HG02981 (cell line): ENCODE results near the gene ENOX2.
"Not testable (repeated sequence)": the region's sequence is repeated elsewhere in the genome, so short reads cannot be mapped to it uniquely, and the experiment has no call there.

Experiments
- ATAC-seq: cut with Tn5 transposase; IDR thresholded peaks from one replicate; pipeline ENCODE4 v1.9.1; 2021; ENCODE audit warnings: mild to moderate bottlenecking, moderate library complexity; ENCODE audit not compliant: unreplicated experiment

Gene ENOX2

DNA sequence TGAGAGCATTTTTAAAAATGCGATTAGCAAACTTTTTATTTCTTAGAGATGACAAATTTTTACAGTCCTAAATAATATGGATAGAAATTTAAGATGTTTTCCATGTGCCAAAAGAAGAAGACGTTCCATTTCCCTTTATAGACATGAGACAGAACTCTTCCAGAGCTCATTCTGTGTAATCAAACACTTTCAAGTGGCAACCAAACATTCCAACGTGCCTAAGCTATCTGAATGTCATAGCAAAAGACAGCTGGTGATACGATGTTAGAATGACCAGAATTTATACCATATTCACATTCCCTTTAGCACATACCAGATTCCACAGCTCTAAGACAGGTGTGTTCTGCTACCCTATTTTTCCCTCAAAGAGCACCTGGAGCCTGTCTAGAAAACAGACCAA, 133.2 kb downstream of the ENOX2 start:
- ATAC-seq = no peak

DNA sequence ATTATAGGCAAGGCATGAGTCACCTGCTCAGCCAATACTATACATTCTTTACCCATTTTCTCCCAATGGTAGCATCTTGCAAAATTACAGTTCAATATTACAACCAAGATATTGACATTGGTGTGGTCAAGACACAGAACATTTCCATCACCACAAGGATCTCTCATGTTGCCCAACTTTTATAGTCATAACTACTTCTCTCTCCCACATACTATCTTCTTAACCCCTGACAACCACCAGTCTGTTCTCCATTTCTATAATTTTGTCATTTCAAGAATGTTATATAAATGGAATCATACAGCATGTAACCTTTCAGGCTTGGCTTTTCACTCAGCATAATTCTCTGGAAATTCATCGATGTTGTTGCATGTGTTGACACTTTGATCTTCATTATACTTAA, 144.9 kb downstream of the ENOX2 start:
- ATAC-seq = no peak

DNA sequence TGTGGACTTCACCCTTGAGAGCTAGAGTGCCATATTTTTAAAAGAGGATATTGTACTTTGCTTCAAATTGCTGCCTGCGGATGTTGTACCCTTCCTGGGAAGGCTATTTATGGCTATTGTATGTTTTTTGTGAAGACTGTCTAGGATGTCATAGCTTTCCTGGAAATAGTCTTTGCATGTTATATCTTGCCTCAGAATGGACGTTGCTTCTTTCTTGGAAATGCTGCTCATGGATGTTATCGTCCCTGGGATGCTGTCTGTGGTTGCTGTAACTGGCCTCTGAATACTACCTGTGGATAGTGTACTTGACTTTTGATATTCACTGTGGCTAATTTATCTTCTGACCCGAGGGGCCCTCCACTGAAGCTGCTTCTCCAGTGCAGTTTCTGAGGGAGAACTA, 146.8 kb downstream of the ENOX2 start:
- no peak for ATAC-seq

DNA sequence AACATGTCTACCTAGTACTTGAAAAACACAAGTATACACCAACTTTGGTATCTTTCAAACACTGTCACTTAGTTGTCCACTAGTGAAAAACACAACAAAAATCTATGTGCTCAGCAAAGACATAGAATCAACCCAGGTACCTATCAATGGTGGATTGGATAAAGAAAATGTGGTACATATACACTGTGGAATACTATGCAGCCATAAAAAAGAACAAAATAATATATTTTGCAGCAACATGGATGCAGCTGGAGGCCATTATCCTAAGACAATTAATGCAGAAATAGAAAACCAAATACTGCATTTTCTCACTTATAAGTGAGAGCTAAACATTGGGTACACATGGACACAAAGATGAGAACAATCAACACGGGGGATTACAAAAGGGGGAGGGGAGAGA, 148.7 kb downstream of the ENOX2 start:
- no peak for ATAC-seq

DNA sequence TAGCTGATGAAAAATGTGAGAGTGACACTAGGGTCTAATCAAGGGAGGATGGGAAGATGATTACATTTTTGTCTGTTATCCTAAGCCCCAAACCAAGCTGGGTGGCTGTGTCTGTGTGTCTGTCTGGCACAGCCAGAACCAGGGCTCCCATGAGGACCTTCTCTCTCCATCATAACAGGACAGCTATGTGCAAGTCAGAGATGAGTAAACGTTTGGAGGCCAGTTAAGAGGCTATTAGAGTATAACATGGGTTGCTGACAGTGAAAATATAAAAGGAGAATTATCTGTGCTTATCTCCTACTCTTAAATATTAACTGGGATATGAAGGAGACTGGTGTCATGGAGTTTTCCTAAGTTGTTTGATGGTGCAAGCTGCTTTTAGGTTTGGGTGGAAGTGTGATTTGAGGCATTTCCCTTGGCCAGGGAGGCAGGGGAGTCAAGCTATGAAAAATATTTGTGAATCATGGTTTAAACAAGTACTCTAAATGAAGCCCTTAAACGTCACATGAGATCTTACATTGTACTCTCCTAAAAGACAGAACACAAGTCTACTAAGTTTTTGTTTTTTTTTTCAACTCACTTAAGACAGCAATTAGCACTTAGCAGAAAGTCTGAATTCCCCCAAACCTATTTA, 156.2 kb downstream of the ENOX2 start:
- no peak for ATAC-seq

DNA sequence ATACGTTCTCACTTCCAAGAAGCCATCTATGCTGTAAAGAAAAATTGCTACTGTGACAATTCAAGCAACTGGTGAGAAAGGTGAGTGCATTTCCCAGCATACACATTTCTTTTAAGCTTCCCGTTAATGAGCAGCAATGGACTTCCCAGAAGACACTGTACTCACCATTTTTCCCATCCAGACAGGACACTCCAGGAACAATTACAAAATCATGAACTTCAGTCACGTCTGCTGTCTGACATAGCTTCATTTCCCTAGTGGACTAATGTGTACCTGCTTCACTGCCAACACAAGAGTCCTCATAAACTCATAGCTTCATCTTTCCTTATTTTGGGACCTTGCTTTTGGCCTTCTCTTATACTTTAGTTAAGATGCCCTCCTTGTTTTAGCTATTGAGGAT, 156.9 kb downstream of the ENOX2 start:
- ATAC-seq = no peak

DNA sequence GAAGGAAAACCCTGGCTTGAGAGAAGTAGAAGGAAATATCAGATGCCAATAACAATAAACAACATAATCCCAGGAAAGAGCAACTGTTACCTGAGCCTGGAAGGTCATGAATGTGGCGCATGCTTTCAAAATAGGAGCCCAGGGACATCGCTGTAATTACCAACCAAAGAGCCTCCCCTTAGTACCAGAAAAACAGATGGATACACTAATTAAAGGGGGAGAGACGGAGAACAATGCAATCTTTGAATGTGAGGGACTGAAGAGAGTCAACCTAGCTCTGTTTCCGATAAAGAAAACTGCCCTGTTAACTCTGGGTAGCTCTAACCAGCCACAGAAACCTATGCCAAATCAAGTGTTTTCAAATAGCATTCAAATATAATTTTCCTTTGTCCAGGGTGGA, 161.4 kb downstream of the ENOX2 start:
- no peak for ATAC-seq

DNA sequence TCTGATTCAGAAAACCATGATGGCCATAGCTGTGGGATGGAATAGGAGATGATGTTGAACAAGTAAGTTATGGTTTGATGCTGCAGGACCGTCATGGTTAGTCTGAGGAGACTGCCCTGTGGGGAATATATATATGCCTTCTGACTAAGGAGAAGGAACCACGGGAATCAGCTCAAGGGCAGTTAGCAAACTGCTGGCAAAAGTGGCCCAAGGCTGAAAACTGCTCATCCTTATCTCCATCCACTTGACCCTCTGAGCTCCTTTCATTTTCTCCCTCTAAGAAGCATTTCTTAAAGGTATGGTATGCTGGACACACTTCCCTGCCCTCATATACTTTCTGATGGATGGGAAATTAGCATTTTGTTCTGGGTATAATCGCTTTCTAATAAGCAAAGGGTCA, 161.9 kb downstream of the ENOX2 start:
- no peak for ATAC-seq

DNA sequence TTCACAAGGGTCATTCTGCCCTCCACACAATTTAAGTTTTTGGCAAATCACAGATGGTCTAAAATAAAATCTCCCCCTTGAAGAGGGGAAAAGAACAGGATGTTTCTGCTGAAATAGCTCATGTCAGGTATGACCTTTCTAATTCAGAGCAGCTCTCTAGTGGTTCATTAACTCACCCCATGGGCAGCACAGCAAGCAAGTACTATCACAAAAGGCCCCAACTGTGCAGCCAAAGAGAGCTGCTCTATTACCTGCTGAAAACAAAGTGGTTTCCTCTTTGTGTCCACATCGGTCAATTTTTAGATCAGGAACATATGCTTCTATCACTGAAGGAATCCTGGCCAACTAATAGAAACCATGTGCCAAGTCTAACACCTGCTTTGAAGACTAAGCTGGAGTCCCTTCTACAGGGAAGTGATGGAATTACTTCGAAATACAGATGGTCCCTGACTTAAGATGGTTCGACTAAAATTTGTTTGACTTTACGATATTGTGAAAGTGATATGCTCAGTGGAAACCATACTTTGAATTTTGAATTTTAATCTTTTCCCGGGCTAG, 164.3 kb downstream of the ENOX2 start:
- no peak for ATAC-seq

DNA sequence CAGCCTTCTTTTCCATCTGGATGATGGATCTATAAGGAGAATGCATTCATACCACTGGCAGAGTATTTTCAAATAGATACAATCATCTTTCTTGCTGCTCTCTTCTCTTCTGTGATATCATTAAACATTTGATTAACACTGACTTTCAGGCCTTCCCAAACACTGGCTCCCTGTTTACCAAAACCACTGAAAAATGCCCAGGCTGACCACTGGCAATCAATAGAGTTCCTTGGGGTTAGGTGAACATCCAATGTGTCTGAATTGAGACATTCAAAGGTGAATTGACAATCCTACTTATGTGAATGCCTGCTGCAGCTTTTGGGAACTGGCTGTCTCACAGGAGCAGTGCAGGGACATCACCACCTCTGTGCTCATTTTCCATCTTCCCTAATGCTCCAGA, 168.3 kb downstream of the ENOX2 start:
- ATAC-seq = no peak

DNA sequence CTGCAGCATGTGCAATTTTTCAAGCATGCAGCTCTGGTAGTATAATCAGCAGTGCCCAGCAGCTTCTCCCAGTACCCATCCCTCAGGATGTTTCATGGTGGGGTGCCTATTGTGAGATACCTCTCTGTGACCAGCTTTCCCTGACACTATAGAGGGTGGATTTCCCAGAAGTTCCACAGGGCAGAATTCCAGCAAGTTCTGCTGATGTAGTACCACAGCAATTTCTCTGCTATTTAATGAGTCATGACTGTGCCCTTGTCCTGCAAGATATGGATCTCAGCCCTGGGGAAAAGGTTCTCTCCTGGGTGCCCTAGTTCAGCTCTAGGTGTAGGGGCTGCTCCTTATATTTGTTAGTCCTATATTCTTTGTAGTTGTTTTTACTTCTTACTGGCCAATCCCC, 174.8 kb downstream of the ENOX2 start:
- no peak for ATAC-seq

DNA sequence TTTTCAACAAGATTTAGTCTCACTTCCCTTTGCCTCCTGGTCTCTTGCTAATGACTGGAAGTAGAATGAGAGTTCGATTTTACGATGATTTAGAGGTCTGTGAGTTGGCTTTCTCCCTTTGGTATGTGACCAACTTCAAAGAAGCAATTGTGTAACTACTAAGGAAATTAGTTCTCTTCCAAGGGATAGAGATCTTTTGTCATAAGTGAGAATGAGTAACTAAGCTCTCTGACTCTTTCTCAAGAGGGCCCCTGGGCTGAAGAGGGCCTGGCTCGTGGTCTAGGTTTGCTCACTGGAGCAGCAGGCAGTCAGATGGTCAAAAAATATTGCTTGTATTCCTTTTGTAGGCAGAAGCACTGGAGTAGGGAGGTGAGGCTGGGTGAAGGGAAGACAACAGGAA, 176.3 kb downstream of the ENOX2 start:
- no peak for ATAC-seq

DNA sequence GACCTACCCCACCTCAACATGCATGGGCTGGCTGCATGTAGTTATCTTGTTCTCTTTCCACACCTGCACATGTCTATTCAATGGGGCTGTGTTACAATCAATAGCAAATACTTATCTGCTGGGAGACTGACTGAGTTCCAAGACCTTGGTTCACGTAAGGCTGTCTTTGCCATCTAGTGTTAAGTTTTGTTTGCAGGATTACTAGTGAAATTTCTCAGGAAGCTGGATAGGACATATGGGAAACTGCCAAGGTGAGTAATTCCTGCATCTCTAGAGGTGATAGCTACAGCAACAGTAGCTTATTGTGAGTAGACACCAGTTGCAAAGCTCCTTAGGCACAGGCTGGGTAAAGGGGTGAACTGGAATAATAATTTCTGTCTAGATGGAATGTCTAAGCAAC, 177.5 kb downstream of the ENOX2 start:
- ATAC-seq = no peak

DNA sequence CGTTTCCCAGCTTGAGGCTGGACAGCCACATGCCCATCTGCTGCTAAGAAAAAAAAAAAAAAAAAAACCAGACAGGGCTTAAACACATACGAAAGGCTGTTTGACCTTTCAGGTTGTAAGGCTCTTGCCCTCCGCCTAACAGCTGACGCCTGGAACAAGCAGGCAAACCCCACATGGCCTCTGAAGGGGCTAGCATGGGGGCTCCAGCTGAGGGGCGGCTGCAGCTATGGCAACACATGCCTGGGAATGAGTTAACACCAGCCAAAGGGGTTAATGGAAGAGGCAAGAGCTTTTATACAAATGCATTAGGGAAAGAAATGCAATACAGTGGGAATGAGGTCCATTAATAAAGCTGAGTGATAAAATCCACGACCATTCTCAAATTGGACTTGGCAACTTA, 183.6 kb downstream of the ENOX2 start:
- no peak for ATAC-seq

DNA sequence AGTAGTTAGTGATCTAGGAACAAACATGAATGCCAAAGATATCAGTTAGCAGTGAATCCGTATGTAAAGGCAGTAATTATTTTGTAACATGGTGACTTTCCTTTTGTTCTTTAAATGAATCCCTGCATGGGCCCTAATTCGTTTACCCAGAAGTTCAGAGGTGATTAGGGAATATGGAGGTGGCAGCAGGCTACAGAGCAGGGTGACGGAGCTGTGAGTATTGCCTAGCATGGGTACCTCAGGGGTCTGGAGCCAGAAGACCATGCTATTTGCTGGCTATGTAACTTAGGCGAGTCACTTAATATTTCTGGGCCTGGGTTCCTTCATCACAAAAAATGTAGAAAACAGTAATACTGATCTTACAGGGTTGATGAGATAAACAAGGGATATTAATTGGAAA, 184.9 kb downstream of the ENOX2 start:
- ATAC-seq = no peak

DNA sequence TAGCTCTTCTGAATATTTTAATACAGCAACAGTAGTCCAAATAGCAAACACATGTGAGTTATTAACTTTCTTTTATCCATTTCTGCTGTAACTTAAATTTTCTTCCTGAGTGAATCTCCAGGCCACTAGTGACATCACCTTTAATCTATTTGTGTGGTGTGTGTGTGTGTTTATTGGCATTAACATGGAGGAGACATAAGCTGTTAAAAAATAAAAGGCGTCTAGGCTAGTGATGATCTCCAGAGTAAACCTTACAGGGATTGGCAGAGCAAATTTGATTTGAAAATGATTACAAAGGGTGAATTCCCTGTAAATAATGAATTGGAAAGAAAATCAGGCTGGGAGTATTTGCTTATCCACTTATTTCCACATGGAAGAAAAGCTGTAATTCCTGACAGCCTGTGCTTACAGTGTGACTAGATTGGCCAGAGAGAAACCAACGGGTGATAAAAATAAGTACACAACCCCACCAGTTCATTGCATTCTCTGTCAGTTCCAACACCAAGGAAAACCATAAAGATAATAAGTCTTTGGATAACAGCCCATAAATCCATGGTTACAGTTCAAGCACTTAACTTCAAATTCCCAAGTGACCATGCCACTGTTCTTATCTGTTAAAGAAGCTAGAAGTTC, 186.1 kb downstream of the ENOX2 start:
- ATAC-seq = no peak

DNA sequence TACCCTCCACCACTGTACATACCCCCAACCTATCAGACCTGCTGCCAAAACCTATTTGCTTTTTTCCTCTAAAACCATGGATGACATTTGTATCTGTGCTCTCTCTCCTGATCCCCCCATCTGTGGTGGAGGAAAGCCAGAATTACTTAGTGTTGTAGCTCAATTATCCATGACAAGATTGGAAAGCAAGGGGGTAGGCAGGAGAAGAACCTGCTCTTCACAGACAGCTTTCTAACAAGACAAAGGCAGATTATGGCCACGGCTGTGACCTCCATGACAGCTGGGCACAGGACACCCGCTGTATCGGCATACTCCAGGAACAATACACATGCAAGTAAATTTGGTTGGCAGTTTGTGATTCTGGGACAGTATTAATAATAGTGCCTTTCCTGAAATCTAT, 186.7 kb downstream of the ENOX2 start:
- ATAC-seq = no peak

DNA sequence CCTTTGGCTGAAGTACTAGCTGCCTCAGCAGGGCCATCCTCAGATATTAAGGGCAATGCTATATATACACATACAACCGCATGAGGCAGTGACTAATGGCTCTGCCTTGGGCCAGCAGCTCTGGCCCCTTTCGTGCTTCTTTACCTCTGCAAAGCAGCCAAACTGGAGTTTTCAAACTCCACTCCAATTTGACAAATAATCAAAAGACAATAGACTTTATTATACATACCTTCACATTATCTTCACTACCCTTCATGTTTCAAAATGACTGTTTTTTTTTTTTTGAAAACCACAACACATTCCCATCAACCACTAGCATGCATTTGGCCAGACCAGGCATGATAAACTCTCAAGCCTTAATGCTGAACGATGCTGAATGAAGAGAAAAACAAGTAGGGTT, 187.7 kb downstream of the ENOX2 start:
- ATAC-seq = no peak

DNA sequence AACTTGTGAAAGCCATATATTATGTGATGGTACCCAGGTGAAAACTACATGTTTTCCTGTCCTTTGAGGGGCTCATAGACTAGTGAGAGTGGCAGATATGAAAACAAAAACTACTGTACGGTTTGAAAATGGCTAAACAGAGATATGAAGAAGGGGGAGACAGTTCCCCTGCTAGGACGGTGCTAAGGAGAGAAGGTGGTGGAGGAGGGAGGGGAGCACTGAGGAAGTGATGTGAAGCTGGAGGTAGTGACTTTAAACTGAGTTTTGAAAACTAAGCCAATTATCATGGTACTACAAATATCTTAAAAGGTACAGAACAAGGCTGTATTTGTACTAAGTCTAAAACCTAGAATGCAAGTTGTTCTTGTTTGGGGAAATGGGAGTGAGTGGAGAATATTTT, 188.3 kb downstream of the ENOX2 start:
- ATAC-seq = no peak

DNA sequence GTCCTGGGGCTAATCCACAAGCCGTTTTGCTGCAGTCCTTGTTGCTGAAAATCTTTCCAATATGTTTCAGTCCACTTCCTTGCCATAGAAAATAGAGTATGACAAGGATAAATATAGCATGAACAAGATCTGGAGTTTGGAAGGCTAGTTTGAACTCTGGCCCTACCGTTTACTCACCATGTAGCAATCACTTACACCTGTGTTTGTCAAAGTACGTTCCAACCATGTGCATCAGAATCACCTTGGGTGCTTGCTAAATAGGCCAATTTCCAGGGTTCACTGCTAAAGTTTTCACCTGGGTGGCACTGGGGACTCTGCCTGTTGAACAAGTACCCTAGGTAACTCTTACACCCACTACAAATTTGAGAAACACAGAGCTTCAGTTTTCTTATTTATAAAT, 188.9 kb downstream of the ENOX2 start:
- no peak for ATAC-seq

DNA sequence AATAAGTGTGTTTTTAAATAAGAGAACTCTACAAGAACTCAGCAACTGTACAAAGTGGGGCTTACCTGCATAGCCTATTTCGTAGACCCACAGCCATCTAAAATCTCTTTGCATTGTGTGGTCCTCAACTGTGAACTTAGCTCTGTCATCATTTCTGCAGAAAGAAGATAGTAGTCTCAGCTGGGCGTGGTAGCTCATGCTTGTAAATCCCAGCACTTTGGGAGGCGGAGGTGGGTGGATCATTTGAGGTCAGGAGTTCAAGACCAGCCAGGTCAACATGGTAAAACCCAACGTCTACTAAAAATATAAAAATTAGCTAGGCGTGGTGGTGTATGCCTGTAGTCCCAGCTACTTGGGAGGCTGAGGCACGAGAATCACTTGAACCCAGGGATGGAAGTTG, 193.8 kb downstream of the ENOX2 start:
- not testable (repeated sequence) for ATAC-seq

DNA sequence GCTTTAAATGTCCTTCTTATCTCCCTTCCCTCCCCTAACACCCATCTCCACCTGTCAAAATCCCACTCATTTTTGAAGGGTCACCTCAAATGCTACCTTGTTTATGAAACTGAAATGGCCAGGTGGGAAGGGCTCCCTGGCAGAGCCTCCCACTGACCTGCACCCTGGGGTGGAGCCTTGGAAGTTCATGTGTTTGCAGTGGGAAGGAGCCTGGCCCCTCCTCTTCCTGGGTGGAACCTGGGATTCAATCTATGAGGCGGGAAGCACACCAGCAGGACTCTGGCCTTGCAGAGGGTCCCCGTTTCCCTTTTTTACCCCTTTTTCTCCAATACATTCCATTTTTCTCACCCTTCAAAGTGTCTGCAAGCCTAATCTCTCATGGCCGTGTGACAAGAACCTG, 197.4 kb downstream of the ENOX2 start:
- ATAC-seq = no peak
